ENCODE results near the gene NGDN. TPM values are rescaled to one million over a fixed set of nuclear protein-coding genes. Genes with fewer than 3 reads are reported as not detected.

The NGDN gene
- polyA plus RNA-seq, 3 donors: 60.0 to 72.5 (median 68.9) TPM

- no peak for DNase-seq
Observed at GRCh38 chr14:23513818-23514643, 44.5 kb downstream of the NGDN start.

DNA sequence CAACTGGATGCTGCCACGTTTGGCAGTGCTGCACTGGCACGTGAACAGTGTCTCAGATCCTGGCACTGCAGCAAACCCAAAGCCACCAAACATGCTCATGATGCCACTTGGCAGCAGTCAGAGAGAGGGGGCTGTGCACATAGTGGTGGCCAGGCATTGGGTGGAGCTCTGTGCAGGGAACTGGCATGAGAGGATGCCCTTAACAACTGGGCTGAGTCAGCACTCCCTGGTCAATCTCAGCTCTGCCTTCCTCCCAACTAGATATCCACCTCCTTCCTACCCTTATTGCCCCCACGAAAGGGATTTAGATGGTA lies 45.1 kb downstream of the NGDN start:
- DNase-seq: no peak

DNA sequence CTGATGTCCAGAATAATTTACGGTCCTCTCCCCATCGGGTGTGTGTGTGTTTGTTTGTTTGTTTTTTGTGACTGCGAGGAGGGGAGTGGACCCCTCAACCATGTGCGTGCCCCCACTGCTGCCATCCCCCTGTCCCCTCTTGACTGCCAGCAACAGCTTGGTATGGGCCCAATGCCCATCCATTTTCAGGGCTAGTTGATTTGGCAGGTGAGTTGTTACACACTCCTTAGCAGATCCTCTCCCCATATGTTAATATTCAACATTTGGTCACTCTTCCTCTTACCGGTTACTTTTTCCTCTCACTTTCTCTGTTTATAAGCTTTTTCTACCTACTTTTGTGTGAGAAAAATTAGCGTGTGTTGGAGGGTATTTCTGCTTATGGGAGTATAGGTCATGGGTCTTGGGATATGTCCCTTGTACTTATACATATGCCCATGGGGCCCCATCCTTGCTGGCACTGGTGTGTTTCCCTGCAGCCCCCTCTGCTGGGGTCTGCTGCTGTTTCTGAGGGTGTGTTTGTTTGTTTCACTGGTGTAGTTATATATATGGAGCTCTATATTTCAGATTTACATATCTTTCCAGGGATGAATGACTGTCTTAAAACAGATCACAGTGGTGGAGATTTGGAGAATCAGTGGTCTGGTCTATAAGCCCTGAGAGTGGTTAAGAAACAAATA lies 48.3 kb downstream of the NGDN start:
- no peak for DNase-seq

DNA sequence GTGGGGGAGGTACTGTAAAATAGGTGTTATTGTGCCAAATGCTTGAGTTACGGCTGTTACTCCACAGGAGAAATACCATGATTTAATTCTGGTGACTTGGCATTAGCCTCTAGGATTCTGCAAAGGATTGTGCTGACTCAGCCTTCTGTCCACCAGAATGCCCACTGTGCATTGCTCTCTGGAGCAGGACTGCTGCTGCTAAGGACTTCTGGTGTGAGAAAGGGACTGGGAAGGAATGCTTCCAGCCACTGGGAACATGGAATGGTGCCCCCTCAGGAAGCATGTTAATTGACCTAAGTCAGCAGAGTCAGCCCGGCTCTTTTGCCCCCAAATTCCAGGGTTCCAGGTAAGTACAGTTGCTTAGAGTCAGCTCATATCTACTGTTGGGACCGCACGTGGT lies 49.2 kb downstream of the NGDN start:
- no peak for DNase-seq

DNA sequence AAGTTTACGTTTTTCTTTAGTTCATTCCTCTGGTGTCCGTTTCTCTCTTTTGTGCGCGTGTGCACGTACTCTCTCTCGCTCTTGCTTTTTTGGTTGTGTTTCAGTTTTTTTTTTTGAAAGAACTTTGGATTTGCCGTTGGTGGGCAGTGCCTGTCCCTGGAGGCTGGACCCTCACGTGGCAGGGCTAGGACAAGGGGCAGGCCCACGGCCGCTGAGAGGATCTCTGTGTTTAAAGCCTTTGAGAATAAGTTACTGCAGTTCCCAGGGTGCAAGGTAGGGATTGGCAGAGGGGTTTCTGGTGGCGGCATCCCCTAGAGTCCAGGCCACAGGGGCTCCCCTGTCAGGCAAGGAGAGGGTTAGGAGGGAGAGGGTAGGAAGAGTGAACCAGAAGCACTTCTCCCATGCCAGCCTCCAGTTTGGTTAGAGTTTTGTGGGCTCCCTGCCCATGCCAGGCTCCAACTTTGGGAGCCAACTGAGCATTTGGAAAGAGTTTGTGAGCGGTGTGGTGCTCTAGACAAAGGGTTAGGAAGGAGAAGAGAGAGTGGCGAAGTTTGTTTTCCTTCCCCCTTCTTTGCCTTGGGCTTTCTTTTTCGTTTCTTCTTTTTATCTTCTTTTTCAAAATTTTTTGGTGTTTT lies 51.5 kb downstream of the NGDN start:
- DNase-seq: no peak

DNA sequence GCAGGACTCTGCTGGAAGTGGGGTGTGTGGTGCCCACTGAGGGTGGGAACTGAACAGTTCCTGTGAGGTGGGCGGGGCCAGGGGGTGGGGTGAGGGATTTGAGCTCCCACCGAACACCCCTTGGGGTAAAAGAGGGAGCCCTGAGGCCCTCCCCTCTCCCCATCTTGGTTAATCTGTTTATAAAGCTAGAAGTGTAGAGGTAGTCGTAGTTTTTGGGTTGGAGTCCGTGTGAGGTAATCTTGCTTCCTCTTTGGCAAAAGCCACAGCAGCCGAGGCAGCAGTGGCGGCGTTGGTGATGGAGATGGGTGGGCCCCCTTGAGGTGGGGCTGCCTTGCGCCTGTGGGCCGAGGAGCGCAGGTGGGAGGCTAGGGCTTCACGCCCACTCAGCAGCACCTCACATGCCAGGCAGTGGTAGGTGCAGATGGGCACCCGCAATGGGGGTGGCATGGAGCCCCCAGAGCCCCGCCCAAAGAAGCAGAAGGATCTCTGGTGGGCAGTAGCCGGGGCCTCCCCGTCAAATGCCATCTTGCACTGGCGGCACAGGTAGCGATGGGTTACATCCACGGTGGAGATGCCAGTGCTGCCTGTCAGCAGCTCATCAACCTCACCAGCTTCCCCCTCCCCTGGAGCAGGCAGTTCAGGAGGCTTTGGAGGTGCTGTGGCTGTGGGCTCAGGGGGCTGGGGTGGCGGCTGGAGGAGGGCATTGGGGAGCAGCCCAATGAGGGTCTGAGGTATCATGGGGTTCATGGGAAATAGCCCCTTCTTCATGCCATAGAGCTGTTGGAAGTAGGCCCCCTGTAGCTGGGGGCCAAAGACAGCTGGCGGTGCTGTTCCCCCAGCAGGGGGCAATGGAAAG lies 52.5 kb downstream of the NGDN start:
- DNase-seq: no peak

GRCh38 chr14:23522643-23523198 lies 53.2 kb downstream of the NGDN start:
- DNase-seq: no peak

DNA sequence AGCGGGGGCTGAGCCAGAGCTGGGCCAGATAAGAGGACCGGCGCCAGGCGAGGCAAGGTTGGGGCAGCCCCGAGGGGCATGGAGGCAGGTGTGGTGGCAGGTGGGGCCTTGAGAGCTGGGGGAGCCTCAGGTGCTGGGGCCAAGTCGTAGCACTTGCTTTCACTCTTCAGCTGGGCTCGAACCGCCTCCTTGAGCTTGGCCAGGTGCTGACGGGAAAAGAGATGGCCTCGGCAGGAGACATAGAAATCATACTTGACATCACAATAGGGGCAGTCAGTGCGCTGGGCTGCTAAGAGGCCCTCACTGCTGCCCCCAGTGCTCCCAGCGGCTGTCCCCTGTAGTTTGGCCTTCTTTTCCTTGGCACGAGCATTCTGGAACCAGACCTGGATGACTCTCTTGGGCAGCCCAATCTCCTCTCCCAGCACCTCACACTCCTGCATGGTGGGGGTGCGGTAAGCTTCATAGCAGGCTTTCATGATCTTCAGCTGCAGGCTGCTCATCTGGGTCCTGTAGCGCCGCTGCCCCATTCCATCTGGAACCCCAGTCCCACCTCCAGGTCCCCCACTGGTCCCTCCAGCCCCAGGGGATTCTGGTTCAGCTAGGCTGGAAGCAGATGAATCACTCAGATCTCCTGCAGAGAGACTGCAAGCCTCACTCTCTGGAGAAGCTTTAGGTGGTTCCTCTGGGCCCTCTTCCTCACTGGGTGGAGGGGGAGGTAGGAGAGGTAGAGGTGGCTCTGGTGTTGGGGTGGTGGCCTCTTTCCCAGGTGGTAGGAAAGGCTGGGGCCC lies 53.9 kb downstream of the NGDN start:
- no peak for DNase-seq

GRCh38 chr14:23524954-23525353 lies 55.5 kb downstream of the NGDN start:
- DNase-seq: no peak

GRCh38 chr14:23525611-23526010 lies 56.1 kb downstream of the NGDN start:
- no peak for DNase-seq

Other genes with a start within 250 kb of the NGDN start
- 1 to 10 TPM; 1.3 to 3.4 (median 2.3) TPM for gene RNF212B, start 231.8 kb upstream of the NGDN start, polyA plus RNA-seq (ENCODE audit: insufficient read length in 3 of 3)
- 10 to 100 TPM; 28.5 to 32.3 (median 29.2) TPM for gene HOMEZ, start 183.6 kb upstream of the NGDN start, polyA plus RNA-seq (ENCODE audit: insufficient read length in 3 of 3)
- gene PPP1R3E, start 166.8 kb upstream of the NGDN start, polyA plus RNA-seq (ENCODE audit: insufficient read length in 3 of 3): 10 to 100 TPM; 20.5 to 37.2 (median 37.2) TPM
- 10 to 100 TPM; 38.2 to 54.4 (median 47.7) TPM for gene BCL2L2, start 162.9 kb upstream of the NGDN start, polyA plus RNA-seq (ENCODE audit: insufficient read length in 3 of 3)
- gene PABPN1, start 148.2 kb upstream of the NGDN start, polyA plus RNA-seq (ENCODE audit: insufficient read length in 3 of 3): 100 to 1,000 TPM; 269 to 322 (median 307) TPM
- gene SLC22A17, start 116.8 kb upstream of the NGDN start, polyA plus RNA-seq (ENCODE audit: insufficient read length in 3 of 3): 10 to 100 TPM; 62.9 to 78.3 (median 69.0) TPM
- 10 to 100 TPM; 41.1 to 55.6 (median 45.5) TPM for gene EFS, start 104.5 kb upstream of the NGDN start, polyA plus RNA-seq (ENCODE audit: insufficient read length in 3 of 3)
- not detected for gene IL25, start 96.9 kb upstream of the NGDN start, polyA plus RNA-seq (ENCODE audit: insufficient read length in 3 of 3)
- gene CMTM5, start 92.7 kb upstream of the NGDN start, polyA plus RNA-seq (ENCODE audit: insufficient read length in 3 of 3): 1 to 10 TPM; 2.3 to 3.1 (median 2.6) TPM
- gene MYH6, start 61.4 kb upstream of the NGDN start, polyA plus RNA-seq (ENCODE audit: insufficient read length in 3 of 3): under 1 TPM; 0.07 to 0.17 (median 0.16) TPM
- under 1 TPM; 0.40 to 0.62 (median 0.56) TPM for gene MYH7, start 34.0 kb upstream of the NGDN start, polyA plus RNA-seq (ENCODE audit: insufficient read length in 3 of 3)
- gene ZFHX2, start 82.1 kb downstream of the NGDN start, polyA plus RNA-seq (ENCODE audit: insufficient read length in 3 of 3): 10 to 100 TPM in 2 of 3 donors, 1 to 10 TPM in 1; 8.3 to 12.4 (median 11.0) TPM
- 10 to 100 TPM; 19.0 to 20.5 (median 19.7) TPM for gene THTPA, start 86.6 kb downstream of the NGDN start, polyA plus RNA-seq (ENCODE audit: insufficient read length in 3 of 3)
- 100 to 1,000 TPM in 2 of 3 donors, 10 to 100 TPM in 1; 79.0 to 122 (median 113) TPM for gene AP1G2, start 98.1 kb downstream of the NGDN start, polyA plus RNA-seq (ENCODE audit: insufficient read length in 3 of 3)
- 10 to 100 TPM in 2 of 3 donors, 1 to 10 TPM in 1; 9.1 to 13.5 (median 11.9) TPM for gene JPH4, start 109.1 kb downstream of the NGDN start, polyA plus RNA-seq (ENCODE audit: insufficient read length in 3 of 3)
- gene DHRS2, start 166.7 kb downstream of the NGDN start, polyA plus RNA-seq (ENCODE audit: insufficient read length in 3 of 3): 10 to 100 TPM; 50.5 to 67.2 (median 62.0) TPM

Measured in renal pelvis (tissue), 4 donors.